Measurements from ENCODE around the gene DPT.

The DPT gene

DNA sequence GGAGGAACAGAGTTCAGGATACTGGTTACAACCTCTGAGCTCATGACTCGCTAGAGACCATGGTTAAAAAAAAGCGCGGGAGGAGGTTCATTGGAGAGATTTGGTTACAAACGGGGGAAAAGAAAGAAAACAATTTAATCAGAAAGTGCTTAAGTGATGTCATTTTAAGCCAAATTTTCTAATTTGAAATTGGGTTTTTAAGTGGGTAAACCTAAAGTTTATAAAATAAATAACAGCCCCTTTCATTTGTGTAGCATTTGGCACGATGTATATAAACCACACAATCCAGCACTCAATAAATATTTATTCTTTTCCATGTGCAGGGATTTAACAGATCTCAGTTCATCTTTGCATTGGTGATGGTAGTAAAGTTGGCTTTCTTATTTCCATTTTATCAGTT lies 7.0 kb upstream of the DPT start:
- no peak for DNase-seq (ENCODE audit: low spot score)

DNA sequence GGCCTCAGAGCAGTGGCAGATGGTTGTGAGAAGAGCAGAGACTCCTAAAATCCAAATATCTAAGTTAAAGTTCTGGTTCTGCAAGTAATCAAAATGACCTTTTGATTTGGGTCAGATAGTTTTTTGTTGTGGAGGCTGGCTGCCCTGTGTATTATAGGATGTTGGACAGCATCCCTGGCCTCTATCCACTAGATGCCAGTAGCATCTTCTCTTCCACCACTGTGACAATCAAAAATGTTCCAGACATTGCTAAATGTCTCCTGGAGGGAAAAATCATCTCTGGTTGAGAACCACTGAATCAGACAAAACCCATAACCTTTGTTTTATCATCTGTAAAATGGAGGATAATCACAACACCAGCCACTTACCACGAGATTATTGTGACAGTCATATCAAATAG lies 5.9 kb upstream of the DPT start:
- peak; percentile 30 for DNase-seq (ENCODE audit: low spot score)

DNA sequence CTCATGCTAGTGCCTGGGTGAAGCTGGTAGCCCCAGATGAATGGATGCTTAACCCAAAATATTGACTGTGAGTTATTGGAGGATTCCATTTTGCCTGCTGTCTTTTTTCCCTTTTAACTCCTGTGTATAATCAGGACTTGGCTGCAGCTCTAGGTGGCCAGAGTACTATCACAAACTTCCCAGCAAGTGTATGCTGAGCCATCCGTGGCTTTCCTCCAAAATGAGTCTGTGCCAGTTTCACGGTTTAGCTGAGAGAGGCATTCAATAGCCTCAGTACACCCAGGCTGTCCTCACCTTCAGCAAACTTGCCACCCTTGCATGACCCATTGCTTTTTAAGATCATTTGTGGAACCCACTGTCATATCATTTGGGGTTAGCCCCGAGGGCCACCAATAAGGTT lies 5.3 kb upstream of the DPT start:
- DNase-seq (ENCODE audit: low spot score): peak; percentile 50

DNA sequence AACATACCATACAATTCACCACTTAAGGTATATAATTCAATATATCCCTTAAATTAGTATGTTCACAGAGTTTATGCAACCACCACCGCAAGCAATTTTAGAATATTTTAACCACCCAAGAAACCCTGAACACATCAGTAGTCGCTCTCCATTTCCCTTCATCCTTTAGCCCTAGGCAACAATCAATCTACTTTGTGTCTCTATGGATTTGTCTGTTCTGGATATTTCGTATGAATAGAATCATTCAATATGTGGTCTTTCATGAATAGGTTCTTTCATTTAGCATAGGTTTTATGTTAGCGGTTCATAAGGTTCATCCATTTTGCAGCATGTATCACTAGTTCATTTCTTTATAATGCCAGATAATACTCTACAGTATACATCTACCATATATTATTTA lies 4.2 kb upstream of the DPT start:
- DNase-seq (ENCODE audit: low spot score): no peak

DNA sequence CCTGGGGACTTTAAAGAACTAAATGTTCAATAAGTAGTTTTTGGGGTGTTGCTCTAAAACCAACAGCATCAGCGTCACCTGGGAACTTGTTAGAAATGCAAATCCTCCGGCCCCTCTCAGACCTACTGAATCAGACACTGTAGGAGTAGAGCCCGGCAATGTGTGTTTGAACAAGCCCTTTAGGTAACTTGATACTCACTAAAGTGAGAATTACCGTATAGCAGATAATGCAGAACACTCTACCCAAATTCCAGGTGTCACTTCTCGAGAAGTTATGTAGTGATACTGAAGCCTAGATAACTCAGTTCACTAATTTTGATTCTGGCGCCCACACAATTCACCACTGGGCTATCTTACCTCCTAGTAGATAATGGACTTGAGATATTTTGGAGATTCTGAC lies 3.7 kb upstream of the DPT start:
- no peak for DNase-seq (ENCODE audit: low spot score)

DNA sequence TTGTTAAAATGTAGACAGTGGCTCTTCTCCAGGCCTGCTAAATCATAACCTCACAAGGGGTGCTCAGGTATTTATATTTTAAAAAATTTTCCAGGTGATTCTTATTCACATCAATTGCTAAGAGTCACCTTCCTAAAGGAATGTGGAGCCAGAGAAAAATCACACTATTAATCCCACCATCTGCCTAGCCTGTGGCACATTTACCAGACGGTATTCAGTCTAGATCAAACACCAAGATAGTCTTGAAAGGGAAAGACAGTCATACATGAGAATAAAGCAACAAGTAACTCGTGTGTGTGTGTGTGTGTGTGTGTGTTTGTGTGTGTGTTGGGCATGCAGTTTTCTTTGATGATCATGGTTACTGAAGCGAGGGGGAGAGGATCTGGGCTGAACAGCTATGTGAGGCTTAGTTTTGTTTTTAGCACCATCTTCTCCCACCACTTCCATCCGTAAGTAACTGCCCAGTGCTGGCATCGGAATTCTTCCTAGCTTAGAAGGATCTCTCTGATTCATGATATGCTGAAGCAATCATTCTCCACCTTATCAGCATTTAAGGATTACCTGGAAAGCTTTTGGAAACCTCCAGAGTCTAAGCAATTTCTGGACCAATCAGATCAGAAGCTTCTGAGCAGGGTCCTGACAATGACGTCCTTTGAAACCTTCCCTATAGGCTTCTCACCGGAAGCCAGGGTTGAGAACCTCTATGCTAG lies 2.4 kb upstream of the DPT start:
- DNase-seq (ENCODE audit: low spot score): no peak

DNA sequence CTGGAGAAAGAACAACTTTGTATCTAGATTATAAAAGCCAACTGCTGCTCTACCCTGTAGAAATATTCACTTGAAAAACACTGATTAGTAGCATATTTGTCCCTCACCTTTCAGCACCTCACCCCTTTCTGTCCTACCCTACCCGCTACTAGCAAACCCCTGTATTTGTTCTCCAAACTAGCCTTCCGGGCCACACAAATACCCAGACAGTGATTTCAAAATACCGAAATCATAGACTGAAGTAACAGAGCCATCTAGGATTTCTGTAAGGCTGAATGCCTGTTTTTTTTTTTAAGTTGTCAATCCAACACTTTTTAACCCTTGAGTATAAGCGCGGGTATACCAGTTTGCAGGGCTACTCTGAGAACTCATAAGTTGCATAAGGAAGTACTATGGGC lies 398 bp upstream of the DPT start:
- DNase-seq (ENCODE audit: low spot score): no peak

DNA sequence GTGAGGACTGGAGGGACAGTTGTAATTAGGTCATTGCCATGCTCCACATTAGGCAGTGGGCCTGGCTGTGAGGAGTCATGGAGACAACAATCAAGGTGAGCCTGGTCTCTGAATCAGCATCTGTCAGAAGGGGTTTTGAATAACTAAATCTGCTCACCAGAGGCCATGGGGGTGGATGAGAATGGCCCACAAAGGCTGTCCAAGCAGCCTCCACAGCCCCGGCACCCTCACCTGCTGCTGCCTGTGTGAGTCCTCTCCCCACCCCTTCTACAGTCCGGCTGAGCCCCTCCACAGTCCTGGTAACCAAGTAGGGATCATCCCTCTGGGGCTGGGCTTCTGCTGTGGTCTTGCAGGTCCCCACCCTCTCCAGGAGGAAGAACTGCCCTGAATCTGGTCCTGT lies 2.3 kb downstream of the DPT start:
- DNase-seq (ENCODE audit: low spot score): no peak

DNA sequence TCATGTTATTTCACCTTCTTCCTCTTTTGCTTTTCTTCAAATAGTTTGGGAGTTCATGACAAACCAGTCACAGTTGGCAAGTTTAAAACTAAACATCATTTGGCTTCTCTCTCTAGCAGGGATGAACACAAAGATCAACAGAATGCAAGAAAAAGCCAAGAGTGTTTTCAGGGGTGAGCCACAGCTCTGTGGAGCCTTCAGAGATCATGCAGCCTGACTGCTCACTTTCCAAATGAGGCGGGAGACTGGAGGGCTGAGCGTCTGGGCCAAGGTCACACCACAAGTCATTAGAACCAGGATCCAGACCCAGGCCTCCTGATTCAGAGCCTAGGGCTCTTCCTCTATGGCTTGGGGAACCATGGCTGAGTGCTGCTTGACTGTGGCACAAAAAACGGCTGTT lies 2.7 kb downstream of the DPT start:
- DNase-seq (ENCODE audit: low spot score): no peak

DNA sequence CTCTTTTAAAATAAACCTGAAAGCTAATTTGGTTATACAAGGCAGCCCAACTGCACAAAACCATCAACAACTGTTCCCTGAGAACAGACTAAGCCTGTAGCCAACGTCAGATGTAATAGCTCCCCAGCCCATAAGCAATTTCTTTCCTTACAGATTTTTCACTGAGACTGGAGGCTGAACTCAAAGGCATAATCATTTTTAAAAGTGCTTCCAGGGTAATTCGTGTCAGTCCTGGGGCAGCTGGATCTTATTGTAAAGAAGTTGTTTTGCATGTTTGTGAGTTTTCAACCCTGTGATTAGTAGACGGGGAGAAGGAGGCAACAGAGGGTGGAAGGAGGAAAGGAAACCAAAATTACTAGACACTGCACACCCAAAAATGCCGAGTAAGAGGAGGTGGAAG lies 3.2 kb downstream of the DPT start:
- no peak for DNase-seq (ENCODE audit: low spot score)

DNA sequence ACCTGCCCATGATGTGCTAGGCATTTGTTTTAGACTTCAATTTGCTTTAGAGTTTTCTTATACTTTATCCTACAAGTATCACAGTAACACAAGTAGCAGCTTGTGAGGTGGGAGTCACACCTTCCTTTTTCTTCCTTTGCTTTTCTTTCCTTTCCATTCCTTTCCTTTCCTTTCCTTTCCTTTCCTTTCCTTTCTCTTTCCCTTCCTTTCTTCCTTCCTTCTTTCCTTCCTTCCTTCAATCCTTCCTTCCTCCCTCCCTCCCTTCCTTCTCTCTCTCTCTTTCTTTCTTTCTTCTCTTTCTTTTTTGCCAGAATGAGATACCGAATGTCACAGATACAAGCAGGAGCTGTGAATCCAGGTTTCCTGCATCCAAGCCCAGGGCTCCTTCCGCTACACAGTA lies 3.9 kb downstream of the DPT start:
- DNase-seq (ENCODE audit: low spot score): no peak

DNA sequence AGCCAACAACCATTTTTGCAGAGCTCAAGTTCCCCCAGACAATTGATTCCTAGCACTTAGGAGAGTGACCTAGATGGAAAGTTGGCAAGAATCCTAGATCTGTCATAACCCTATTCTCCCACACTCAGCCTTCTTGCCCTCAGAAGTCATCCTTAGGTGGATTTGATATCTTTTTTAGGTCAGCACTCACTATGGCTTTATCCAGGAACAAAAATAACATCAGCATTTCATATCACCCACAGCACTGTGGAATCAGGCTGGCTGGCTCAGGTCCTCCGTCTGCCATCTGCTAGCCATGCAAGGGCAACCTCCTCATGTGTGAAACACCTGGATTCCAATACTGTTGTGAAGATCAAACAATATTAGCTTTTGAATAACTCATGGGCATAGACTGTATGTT lies 6.0 kb downstream of the DPT start:
- no peak for DNase-seq (ENCODE audit: low spot score)

DNA sequence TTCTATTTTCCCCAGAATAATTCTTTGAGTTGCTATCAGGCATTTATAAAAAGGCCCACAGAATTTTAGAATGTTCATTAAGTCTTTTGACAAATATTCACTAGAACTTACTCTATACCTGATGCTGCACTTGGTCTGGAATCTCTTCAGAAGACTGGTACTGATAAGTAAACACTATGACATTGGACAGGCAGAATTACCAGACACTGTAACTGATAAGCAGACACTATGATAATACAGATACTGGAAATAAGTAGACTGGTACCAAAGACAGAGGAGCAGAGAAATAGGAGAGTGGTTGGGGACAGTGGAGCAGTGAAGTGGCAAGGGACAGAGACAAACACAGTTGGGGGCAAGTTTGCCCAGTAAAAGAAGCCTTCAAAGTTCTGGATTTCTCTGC lies 8.2 kb downstream of the DPT start:
- no peak for DNase-seq (ENCODE audit: low spot score)

DNA sequence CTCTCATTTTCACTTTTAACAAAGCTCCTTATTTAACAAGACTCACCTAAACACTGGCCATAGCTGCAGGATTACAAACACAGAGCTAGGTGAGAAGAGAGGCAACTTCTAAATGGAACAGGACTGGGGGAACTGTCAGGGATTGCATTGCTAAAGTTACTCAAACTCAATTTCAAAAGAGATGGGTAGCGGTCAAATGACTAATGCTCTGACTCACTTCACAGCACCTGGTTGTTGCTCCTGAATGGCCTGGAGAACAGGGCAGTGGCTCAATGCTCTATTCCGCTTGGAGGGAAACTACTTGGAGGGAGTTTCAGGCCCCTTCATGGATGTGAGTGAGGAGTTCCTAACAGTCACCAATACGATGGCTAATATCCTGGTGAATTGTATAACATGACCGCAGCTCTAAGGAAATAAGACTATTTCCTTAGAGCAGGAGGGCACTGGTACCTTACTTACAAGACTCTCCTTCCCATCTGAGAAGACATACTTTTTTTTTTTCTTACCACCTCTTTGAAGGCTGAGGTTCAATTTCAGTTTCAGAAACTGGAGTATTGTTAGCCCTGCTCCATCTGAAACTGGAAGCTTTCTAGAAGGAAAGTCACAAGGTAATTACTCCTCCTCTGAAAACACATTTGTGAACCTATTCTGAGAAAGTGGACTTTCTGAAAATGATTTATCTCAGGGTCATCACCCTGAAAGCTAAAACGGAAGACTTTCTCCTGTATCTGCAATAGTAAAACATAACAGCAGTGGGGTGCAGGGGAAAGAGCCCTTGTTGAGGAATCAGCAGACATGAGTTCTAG lies 9.5 kb downstream of the DPT start:
- no peak for DNase-seq (ENCODE audit: low spot score)

DNA sequence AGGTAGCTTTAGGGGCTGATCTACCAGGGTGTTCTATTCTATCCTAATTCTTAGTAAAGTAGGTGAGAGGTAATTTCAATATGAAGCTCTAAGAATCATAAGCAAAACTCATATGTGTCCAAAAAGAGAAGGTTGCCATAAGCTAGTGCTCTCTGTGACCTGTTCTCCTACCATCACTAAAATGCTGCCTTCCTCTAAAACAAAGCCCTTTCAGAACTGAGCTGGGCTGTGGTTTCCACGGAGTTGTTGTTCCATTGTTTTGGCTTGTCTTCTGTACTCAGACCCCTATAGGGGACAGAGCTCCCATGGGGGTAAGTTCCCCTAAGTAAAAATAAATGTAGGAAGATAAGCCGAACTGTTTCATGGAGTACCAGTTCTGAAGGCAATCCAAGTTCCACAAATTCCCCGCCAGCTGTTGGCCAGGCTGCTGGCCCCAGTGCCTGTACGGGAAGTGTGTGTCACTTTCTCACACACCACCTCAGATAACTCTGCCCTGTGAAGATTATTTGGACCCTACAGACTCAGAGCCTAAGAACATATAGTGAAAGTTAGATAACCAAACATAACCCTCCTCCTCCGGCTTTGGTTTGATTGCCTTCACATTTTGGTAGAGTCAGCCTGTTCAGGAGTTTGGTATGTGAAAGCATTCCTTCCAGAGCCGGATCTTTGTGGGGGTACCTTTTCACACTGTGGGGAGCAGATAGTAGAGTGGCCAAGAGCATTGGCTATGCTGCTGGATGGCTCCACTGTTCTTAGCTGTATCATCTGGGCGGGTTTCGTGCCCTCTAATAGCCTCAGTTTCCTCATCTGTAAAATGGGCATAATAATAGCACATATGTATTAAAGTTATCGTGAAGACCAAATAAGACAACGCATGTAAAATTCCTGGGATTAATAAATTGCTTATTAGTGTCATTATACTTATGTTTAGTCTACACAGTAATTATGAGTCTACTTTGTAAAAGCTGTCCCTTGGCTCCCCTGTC lies 10.8 kb downstream of the DPT start:
- DNase-seq (ENCODE audit: low spot score): no peak

DNA sequence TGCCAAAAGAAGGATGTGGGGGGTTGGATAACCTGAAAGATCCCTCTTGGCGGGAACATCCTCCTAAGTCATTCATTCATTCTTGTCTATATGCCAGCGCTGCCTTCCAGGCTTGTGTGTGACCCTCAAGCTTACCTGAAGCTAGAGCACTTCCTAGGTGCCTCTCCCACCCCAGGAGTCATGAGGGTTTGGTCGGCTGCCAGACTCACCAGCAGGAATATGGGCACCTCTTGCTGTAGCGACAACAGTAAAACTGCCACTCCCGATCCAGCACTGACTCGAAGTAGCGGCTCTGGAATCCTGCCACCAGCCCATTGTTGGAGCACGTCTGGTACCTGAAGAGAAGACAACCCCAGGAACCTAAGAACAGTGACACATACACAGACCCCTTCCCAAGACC lies 15.0 kb downstream of the DPT start:
- no peak for DNase-seq (ENCODE audit: low spot score)

DNA sequence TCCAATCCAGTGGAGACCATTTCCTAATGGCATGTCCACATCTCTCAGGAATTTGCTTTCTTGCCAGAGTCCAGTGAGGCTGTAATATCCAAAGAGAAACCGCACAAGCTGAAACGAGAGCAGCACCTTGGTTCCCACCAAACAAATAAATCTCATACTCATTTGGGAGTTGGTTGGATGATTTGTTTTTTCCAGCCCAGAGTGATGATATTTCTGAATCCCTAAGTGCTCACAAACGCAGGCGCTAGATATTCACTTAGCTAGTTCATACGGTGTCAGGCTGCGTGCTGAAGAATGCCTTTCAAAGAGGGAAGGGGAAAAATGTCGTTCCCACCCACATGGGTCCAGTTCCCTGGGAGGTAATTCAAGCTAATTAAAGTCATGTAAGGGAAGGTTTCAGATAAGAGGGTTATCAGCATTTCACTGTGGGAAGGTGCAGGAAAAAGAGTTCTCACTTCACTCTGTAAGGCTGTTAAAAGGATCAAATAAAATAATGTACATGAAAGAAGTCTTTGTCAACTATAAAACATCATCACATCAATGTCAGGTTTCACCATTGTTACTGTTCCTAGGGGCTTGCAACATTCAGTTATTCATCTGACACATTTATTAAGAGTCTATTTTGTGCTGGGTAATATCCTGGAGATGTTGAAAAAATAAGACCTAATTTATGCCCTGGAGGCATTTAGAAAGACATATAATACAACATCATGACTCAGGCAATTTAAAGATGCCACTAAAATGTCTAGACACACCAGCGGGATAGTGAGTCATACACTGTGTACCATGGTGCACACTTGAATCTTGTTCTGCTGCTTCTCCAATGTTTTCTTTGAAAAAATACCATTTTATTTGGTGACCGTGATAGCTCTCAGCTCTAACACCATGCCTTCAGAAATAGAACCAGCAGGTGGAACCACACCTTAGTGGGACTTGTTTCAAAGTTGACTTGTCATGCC lies 19.3 kb downstream of the DPT start:
- no peak for DNase-seq (ENCODE audit: low spot score)

DNA sequence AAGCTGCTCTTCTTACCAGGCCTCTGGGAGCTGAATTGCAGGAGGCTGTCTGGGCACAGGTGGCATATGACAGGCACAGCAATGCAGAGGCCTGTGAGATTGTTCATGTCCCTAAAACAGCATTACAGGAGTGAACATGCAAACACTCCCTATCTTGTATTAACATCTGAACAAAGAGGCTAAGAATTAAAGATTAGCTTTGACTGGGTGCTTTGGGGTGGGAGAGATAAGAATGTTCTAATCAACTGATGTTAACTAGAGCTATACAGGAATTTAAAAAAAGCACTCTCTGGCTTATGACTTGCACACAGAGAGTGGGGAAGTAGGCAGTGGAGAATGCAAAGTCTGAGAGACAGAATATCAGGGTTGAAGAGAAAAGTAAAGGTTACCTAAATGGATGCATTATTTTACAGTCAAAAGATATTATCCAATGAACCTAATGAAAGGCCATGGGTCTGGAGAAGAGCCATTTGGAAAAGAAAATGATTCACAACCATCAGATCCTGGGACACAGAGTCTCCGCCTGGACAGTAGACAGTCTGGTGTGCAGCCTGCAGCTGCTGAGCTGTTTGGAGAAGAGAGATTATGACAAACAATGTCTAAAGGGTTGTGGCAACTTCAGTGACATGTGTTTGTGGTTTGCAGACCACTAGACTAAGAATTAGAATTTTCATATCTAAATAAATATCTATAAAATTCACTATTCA lies 20.2 kb downstream of the DPT start:
- DNase-seq (ENCODE audit: low spot score): no peak

DNA sequence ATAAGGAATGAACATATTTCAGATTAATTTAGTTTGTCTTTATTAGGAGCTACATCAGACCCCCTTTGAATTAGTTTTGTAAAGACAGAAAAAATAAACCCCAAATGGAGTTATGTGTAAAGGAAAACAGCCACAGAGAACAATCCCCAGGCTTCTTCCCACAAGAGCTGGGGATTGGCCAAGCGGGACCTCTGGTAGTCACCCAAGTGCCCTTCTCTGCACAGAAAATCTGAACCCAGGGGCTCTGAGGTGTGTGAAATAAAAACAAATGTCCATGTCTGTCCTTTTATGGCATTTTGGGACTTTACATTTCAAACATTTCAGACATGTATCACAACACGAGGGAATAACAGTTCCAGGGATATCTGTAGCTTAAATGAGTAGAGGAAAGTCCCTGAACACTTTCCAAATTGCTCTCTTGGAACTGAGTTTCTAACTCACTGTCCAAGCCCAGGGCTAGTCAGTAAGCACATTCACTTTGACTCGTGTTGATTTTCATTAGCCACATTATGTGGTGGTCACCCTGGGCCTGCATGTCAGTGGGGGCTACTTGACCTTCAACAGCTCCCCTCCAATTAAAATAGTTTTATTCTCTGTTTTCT lies 22.5 kb downstream of the DPT start:
- DNase-seq (ENCODE audit: low spot score): no peak

DNA sequence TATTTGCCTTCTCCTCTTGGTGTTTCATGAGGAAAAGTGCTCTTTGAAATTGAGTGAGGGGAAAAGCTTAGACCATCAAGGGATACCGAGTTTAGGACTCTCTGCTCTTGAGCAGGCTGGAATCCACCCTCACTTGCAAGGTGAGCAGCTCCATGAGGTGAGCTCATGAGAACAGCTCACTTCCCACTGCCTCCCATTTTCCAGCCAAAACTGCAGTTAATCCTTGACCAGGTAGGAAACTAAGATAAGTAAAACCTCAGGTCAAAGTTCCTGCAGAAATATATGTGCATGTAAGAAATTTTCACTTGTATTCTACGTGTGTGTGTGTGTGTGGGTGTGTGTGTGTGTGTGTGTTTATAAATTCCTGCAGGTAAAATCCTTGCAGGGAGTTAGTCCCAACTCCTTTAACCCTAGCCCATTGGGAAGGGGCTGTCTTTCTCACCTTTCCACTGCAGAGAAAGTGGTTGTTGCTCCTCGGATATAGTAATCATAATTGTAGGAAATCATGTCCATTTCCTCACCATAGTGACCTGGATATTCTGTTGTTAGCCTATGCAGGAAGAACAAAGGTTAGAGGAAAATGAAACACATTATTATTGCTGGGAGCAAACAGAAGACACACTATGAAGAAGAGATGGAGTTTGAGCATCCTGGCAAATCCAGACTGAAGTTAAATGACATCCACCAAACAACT lies 28.3 kb downstream of the DPT start:
- DNase-seq (ENCODE audit: low spot score): no peak

All from cerebellar cortex (tissue), 1 donor.